GM12864 (cell line): ENCODE results near the gene WDFY3.

Experiments used
- DNase-seq: peaks from one replicate; pipeline ENCODE4 v3.0.0-alpha.2; 2011; ENCODE audit warnings: low read depth
- H3K4me3 ChIP-seq: 2 replicates; pipeline ENCODE4 v1.5.1; 2011; ENCODE audit warnings: mild to moderate bottlenecking, low read depth, low read length, control low read depth
- TF ChIP-seq, protein P1 (sequence below): IDR thresholded peaks from 2 replicates; pipeline ENCODE4 v1.5.1; 2011; ENCODE audit warnings: low read depth, mild to moderate bottlenecking, moderate library complexity, low read length, control low read depth, inconsistent platforms; ENCODE audit errors: missing control alignments

The WDFY3 gene

DNA sequence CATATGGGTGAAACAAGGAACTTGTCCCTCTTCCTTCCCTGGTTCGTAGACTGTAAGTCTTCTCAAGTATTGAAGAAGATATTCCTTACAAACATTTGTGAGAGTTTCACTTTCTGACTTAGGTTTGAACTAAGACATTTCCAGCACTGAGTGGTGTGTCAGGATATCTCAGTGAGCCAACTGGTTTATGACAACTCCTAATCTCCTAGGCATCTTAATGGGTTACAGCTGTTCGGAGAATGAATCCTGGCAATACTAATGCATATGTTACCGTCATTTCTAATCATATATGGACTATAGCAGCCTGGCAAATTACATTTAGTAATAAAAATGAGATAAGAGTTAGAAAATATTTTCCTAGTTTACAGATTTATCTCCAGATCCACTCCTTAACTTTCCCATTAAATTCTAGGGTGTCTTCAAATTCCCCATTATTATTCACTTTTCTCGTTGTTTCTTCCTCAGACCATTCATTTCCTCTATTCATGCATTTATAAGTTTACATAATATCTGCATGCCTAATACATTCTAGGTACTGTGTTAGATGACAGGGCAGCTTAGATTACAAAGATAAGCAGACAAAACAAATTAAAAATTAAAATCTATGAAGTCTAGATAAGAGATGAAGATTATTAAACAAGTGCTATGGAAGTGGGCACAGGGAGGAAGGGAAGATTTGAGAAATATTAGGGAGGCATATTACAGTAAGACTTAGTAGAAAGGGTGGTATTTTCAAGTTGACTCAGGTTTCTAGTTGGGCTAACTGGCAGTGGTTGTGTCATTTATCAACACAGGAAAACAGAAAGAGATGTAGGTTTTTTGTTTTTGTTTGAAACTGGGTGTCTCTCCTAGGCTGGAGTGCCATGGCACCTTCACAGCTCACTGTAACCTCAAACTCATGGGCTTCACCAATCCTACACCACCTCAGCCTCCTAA, 173.9 kb downstream of the WDFY3 start:
- TF ChIP-seq, protein P1, sequence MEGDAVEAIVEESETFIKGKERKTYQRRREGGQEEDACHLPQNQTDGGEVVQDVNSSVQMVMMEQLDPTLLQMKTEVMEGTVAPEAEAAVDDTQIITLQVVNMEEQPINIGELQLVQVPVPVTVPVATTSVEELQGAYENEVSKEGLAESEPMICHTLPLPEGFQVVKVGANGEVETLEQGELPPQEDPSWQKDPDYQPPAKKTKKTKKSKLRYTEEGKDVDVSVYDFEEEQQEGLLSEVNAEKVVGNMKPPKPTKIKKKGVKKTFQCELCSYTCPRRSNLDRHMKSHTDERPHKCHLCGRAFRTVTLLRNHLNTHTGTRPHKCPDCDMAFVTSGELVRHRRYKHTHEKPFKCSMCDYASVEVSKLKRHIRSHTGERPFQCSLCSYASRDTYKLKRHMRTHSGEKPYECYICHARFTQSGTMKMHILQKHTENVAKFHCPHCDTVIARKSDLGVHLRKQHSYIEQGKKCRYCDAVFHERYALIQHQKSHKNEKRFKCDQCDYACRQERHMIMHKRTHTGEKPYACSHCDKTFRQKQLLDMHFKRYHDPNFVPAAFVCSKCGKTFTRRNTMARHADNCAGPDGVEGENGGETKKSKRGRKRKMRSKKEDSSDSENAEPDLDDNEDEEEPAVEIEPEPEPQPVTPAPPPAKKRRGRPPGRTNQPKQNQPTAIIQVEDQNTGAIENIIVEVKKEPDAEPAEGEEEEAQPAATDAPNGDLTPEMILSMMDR: no peak
- no peak for DNase-seq
- H3K4me3 ChIP-seq: no peak overlapping the region

DNA sequence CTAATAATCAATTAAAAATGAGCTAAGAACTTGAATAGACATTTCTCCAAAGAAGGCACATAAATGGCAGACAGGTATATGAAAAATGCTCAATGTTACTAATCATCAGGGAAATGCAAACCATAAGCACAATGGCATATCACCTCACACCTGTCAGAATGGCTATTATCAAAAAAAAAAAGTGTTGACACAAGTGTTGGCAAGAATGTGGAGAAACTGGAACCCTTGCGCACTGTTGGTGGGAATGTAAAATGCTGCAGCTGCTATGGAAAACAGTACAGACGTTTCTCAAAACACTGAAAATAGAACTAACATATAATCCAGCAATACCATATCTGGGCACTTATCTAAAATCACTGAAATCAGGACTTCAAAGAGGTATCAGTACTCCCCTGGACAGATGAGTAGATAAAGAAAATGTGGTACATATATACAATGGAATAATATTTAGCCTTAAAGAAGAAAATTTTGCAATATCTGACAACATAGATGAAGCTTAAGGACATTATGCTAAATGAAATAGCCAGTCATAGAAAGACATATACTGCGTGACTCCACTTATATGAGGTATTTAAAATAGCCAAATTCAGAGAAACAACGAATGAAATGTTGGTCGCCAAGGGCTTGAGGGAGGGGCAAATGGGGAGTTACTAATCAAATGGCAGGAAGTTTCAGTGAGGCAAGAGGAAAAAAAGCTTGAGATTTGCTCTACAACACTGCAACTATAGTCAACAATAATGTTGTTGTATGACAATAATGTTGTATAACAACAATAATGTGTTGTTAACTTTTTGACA, 175.5 kb downstream of the WDFY3 start:
- TF ChIP-seq, protein P1: no peak
- no peak for DNase-seq
- no peak overlapping the region for H3K4me3 ChIP-seq

DNA sequence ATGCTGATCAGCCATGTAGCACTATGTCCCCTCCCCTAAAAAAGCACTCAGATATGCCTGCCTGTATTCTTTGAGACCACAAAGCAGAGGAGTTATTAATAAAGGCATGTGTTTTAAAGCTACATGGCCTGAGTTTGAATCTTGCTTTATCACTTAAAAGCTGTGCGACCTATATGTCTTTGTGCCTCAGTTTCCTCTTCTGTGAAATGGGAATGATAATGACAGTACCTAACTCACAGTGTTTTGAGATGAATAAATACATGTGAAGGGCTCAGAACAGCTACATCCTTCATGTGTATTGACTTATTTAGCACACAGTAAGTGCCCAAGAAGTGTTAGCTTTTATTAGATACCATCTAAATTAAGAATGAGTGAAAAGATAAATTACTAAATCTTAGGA, 180.0 kb downstream of the WDFY3 start:
- TF ChIP-seq, protein P1: no peak

DNA sequence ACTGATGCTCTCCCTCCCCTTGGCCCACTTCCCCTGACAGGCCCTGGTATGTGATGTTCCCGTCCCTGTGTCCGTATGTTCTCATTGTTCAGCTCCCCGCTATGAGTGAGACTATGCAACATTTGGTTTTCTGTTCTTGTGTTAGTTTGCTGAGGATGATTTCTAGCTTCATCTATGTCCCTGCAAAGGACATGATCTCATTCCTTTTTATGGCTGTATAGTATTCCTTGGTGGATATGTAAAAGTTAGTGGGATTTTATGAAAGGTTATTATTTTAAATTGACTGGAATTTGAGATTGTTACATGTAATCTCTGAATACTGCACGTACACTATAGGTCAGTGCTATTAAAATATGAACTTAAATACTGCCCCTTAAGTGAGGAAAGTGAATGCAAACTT, 184.0 kb downstream of the WDFY3 start:
- no peak overlapping the region for H3K4me3 ChIP-seq
- DNase-seq: no peak
- TF ChIP-seq, protein P1: no peak

More for the DNA sequence above, 180.0 kb downstream of the WDFY3 start:
- H3K4me3 ChIP-seq: no peak overlapping the region
- DNase-seq: no peak

DNA sequence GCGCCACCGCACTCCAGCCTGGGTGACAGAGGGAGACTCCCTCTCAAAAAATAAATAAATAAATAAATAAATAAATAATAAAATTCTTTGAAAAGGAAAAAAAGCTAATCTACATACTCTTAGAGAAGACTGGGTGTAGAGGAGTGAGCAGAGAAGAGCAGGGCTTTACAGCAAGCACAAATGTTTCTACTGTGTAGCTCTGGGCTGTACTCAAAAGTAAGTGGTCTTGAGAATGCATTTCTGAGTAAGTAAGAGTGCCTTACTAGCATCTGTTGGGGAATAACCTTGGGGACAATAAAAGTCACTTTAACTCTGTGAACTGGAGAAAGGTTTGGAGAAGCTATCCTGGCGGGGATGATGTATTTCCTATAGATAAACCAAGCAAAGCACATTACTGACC, 185.8 kb downstream of the WDFY3 start:
- H3K4me3 ChIP-seq: no peak overlapping the region
- DNase-seq: no peak
- TF ChIP-seq, protein P1: no peak

DNA sequence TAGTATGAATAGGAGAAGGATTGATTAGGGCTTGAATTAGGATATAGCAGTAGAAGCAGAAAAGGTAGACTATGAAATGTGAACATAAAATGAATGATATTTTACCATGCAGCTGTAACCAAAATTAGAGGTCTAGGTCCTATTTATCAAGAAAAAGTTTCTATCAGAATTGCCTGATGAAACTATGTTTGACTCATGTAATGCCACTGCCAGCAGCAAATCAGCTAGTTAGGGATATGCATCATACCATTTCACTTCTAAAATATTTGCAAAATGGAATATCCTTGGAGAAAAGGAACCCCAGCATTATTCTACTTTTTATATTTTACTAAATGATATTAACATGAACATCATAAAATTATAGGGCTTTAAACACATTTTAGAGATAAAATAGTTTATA, 188.4 kb downstream of the WDFY3 start:
- TF ChIP-seq, protein P1: no peak
- no peak for DNase-seq

More for the DNA sequence above, 188.4 kb downstream of the WDFY3 start:
- no peak overlapping the region for H3K4me3 ChIP-seq
